Colonic mucosa (tissue), 4 donors: ENCODE measurements around the gene COL11A2. TPM values are rescaled to one million over a fixed set of nuclear protein-coding genes. Genes with fewer than 3 reads are reported as not detected.

Experiments
- DNase-seq: peaks from one replicate; pipeline ENCODE4 v3.0.0-alpha.2; 2020
- H3K27ac ChIP-seq: fragments of 200-600 bp; one replicate; pipeline ENCODE4 v1.8.0; 2021
- H3K27me3 ChIP-seq: fragments of 200-600 bp; one replicate; pipeline ENCODE4 v1.8.0; 2021
- H3K36me3 ChIP-seq: fragments of 200-600 bp; one replicate; pipeline ENCODE4 v1.8.0; 2021
- H3K4me1 ChIP-seq: fragments of 200-600 bp; one replicate; pipeline ENCODE4 v1.8.0; 2021; ENCODE audit warnings: mild to moderate bottlenecking
- H3K4me3 ChIP-seq: fragments of 200-600 bp; one replicate; pipeline ENCODE4 v1.8.0; 2021
- H3K9ac ChIP-seq, 2 donors: one replicate each; pipeline ENCODE4 v1.7.0; 2013; ENCODE audit warnings: control low read depth in 2 of 2, low read depth in 2 of 2, low read length in 2 of 2
- H3K9me3 ChIP-seq: fragments of 200-600 bp; one replicate; pipeline ENCODE4 v1.8.0; 2021
- intact Hi-C: fragments of 100-400 bp; cut with DNase I; formaldehyde crosslinking; loops from one replicate; pipeline ENCODE4 v1.14.1; 2022
- total RNA-seq, 2 donors: library from RNA; stranded (reverse); fragmentation: NEBNext Ultra II Directional in 1 of 2; extraction: Animal tissue kit (Norgen Biotek cat#: 25700) in 1 of 2; gene quantifications; one replicate each; pipeline ENCODE4 v1.2.1, GENCODE V29; 2021
- TF ChIP-seq, protein P1 (sequence below): fragments of 200-600 bp; IDR thresholded peaks from one replicate; pipeline ENCODE4 v1.8.0; 2022; ENCODE audit warnings: antibody characterized with exemption, mild to moderate bottlenecking
- donor health status: healthy.
- donor health status: DM: no; HTN: no; CAD: no.
- donor health status: DM: no; HTN: no; CAD: no.

Gene COL11A2
- total RNA-seq, 2 donors from 2014 or later = 0.13 to 0.44 TPM

DNA sequence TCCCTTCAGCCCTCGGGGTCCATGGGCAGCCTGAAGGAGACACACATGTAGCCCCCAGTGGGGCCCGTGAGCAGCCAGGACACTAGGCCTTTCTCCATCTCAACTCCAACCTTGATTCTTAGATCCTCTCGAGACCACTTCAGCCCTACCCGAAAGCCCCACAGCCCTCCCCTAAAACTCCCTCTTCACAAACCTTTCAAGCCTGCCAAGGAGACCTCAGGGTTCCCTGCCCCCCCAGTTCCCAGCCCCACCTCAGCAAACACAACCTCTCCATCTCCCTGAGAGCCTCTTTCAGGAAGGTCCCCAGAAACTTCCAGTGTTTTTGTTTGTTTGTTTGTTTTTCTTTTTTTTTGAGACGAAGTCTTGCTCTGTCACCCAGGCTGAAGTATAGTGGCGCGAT is 11.1 kb downstream of the COL11A2 start:
- no peaks in the 10 kb centered on the region for H3K36me3 ChIP-seq
- intact Hi-C loops = no loop called here
- TF ChIP-seq, protein P1, sequence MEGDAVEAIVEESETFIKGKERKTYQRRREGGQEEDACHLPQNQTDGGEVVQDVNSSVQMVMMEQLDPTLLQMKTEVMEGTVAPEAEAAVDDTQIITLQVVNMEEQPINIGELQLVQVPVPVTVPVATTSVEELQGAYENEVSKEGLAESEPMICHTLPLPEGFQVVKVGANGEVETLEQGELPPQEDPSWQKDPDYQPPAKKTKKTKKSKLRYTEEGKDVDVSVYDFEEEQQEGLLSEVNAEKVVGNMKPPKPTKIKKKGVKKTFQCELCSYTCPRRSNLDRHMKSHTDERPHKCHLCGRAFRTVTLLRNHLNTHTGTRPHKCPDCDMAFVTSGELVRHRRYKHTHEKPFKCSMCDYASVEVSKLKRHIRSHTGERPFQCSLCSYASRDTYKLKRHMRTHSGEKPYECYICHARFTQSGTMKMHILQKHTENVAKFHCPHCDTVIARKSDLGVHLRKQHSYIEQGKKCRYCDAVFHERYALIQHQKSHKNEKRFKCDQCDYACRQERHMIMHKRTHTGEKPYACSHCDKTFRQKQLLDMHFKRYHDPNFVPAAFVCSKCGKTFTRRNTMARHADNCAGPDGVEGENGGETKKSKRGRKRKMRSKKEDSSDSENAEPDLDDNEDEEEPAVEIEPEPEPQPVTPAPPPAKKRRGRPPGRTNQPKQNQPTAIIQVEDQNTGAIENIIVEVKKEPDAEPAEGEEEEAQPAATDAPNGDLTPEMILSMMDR = no peak

GRCh38 chr6:33178755-33179475 is 13.4 kb downstream of the COL11A2 start:
- Histone ChIP-seq H3K27me3 (no peaks in the 10 kb centered on the region), H3K9me3 (no peaks in the 10 kb centered on the region), H3K4me1 (no peaks in the 10 kb centered on the region), H3K4me3 (no peak overlapping the region), H3K27ac (no peak overlapping the region), H3K9ac (no peak overlapping the region), H3K36me3 (no peaks in the 10 kb centered on the region)
- no peak for DNase-seq
- intact Hi-C loops = no loop called here
- TF ChIP-seq, protein P1 = no peak

More for the DNA sequence above, 11.1 kb downstream of the COL11A2 start:
- Histone ChIP-seq H3K4me1 (no peaks in the 10 kb centered on the region), H3K9ac (no peak overlapping the region), H3K27ac (no peak overlapping the region), H3K4me3 (no peak overlapping the region), H3K27me3 (no peaks in the 10 kb centered on the region), H3K9me3 (no peaks in the 10 kb centered on the region)
- no peak for DNase-seq

DNA sequence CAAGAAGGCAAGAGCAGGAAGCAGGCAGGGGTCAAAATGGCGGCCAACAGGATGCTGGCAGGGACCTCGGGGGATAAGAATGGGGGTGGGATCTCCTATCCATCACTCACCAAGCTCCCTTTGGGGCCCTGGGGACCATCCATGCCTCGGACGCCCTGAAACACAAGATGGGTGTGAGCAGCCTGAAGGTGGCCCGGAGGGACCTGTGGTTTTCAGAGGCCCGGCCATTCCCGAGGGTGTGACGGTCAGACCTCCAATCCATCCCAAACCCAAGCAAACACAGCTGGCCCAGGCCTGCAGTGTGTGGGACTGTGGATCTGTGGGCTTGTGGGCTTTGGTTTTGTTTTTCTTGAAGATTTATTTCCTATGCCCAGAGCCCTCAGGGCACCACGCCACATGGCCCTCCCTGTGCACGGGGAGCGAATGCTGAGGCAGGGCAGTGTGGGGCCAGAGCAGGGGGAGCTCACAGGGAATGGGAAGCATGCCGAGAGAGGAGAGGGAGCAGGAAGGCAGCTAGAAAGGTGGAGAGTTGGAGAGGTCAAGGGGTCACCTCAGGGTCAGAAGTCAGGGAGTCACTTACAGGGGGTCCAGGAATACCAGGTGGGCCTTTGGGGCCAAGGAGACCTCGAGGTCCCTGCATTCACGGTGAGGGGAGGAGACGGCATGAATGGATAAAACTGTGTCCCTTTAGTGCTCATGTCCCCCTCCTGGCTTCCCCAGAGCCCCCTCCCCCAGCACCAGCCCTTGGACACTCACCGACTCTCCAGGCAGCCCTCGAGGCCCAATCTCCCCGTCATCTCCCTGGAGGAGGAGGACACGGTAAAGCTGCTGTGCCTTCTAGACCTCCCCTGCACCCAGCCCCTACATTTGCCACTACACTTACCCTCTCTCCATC is 14.5 kb downstream of the COL11A2 start:
- H3K4me3 ChIP-seq = no peak overlapping the region
- TF ChIP-seq, protein P1 = no peak
- DNase-seq = no peak
- intact Hi-C loops = no loop called here
- H3K27ac ChIP-seq = no peak overlapping the region
- H3K27me3 ChIP-seq = no peaks in the 10 kb centered on the region
- no peak overlapping the region for H3K9ac ChIP-seq
- H3K4me1 ChIP-seq = no peaks in the 10 kb centered on the region
- no peaks in the 10 kb centered on the region for H3K36me3 ChIP-seq
- no peaks in the 10 kb centered on the region for H3K9me3 ChIP-seq

GRCh38 chr6:33176906-33177305 is 15.4 kb downstream of the COL11A2 start:
- no peaks in the 10 kb centered on the region for H3K27me3 ChIP-seq
- H3K4me1 ChIP-seq = no peaks in the 10 kb centered on the region
- TF ChIP-seq, protein P1 = no peak
- H3K27ac ChIP-seq = no peak overlapping the region
- no peaks in the 10 kb centered on the region for H3K36me3 ChIP-seq
- intact Hi-C loops = no loop called here
- DNase-seq = no peak
- H3K9me3 ChIP-seq = no peaks in the 10 kb centered on the region
- no peak overlapping the region for H3K4me3 ChIP-seq
- no peak overlapping the region for H3K9ac ChIP-seq

GRCh38 chr6:33175436-33176069 is 16.7 kb downstream of the COL11A2 start:
- DNase-seq = no peak

More at GRCh38 chr6:33175436-33176069, 16.7 kb downstream of the COL11A2 start:
- Histone ChIP-seq H3K9ac (no peak overlapping the region), H3K27me3 (no peaks in the 10 kb centered on the region), H3K4me1 (no peaks in the 10 kb centered on the region), H3K27ac (no peak overlapping the region), H3K9me3 (no peaks in the 10 kb centered on the region), H3K36me3 (no peaks in the 10 kb centered on the region), H3K4me3 (no peak overlapping the region)
- intact Hi-C loops = no loop called here
- TF ChIP-seq, protein P1 = no peak
